ENCODE results near the gene BTNL2.

DNA sequence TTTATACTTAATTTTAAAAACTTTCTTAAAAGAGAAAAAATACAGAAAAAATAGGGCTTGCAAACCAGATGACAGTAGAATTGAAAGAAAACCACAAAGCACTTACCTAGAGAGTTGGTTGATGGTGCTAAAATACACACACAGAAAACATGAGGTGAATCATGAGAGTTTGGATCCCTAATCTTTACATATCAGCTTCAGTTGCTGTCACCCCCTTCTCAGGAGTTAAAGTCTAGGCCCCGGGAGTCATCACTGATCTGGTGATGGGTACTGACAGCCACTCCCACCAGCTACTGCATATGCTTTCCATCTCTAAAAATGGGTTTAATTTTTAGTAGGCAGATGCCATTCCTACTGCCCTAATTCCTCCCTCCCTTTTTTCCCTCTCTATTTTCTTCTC is 52.0 kb downstream of the BTNL2 start:
- TF ChIP-seq, protein P1, sequence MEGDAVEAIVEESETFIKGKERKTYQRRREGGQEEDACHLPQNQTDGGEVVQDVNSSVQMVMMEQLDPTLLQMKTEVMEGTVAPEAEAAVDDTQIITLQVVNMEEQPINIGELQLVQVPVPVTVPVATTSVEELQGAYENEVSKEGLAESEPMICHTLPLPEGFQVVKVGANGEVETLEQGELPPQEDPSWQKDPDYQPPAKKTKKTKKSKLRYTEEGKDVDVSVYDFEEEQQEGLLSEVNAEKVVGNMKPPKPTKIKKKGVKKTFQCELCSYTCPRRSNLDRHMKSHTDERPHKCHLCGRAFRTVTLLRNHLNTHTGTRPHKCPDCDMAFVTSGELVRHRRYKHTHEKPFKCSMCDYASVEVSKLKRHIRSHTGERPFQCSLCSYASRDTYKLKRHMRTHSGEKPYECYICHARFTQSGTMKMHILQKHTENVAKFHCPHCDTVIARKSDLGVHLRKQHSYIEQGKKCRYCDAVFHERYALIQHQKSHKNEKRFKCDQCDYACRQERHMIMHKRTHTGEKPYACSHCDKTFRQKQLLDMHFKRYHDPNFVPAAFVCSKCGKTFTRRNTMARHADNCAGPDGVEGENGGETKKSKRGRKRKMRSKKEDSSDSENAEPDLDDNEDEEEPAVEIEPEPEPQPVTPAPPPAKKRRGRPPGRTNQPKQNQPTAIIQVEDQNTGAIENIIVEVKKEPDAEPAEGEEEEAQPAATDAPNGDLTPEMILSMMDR (IDR thresholded peaks at IDR 0.05; ENCODE audit: low read length) = no peak
- no peak for TF ChIP-seq EZH2 (optimal IDR thresholded peaks at IDR 0.05; ENCODE audit: low read depth, low read length)
